GM19023 (cell line): ENCODE results near the gene KLF5.
"Not testable (repeated sequence)": the region's sequence is repeated elsewhere in the genome, so short reads cannot be mapped to it uniquely, and the experiment has no call there.

Experiments
- ATAC-seq: cut with Tn5 transposase; IDR thresholded peaks from one replicate; pipeline ENCODE4 v1.9.1; 2021; ENCODE audit warnings: mild to moderate bottlenecking, moderate library complexity; ENCODE audit not compliant: unreplicated experiment

KLF5 gene

DNA sequence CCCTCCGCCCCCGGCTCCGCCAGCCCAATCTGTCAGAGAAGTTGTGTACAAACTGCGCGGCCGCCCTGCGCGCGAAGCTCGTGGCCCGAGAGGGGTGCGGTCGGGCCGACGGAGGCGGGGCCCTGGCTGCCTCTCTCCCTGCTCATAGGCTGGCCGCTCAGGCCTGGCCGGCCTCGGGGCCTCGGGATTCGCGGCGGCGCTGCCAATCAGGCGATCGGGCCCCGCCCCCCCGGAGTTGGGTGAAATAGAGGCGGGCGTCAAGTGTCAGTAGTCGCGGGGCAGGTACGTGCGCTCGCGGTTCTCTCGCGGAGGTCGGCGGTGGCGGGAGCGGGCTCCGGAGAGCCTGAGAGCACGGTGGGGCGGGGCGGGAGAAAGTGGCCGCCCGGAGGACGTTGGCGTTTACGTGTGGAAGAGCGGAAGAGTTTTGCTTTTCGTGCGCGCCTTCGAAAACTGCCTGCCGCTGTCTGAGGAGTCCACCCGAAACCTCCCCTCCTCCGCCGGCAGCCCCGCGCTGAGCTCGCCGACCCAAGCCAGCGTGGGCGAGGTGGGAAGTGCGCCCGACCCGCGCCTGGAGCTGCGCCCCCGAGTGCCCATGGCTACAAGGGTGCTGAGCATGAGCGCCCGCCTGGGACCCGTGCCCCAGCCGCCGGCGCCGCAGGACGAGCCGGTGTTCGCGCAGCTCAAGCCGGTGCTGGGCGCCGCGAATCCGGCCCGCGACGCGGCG is at the start of gene KLF5:
KLF5 (plus strand) TSS at position 270 of the 724 bp plus-strand sequence; CDS start at position 593, 323 bp downstream.
- peak; percentile 98 for ATAC-seq

DNA sequence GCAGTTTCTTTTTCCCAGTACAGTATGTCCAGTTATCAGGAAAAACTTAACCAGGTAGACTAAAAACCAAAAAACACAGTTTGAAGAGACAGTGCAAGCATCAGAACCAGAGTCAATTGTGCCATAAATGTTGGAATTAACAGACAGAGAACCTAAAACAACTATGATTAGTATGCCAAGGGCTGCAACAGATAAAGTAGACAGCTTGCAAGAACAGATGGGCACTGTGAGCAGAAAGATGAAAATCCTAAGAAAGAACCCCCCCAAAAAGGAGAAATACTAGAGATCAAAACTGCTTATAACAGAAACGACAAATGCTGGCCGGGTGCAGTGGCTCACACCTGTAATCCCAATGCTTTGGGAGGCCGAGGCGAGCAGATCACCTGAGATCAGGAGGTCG is 47.1 kb upstream of the KLF5 start:
- no peak for ATAC-seq

- ATAC-seq = no peak
These were observed 43.0 kb upstream of the KLF5 start for GRCh38 chr13:73015805-73016204.

- ATAC-seq = no peak
These were observed 40.5 kb upstream of the KLF5 start for GRCh38 chr13:73018336-73018735.

DNA sequence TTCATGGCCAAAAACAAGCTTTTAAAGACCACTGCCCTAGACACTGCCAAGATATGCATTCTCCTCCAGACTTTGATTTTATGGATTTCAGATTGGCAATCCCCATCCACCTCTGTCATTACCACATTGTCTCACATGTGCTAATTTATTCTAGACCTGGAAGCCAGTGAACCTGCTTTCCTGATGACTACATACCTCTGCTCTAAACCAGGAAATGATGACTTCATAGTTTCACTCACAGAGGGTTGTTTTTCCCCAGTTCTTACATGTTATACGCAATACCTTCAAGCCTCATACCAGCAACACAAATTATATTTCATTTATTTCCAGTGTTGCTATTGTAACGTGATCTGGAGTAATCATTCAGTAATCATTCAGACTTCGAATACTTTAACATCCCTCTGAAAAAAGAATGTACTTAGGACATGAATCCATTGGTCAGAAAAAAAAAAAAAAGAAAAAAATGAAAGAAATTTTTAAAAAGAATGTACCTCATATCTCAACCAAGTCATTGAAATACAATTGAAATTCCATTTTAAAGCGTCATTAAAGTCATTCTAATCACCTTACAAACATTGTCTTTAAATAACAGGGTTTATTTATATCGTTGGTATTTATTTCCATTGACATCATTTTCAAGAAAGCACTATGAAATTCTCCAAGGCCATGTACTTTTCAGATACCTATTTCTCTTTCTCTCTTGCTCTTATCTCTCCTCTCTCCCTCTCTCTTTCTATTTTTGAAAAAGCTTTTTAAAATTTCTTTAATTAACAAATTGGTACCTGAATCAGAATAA is 33.4 kb upstream of the KLF5 start:
- no peak for ATAC-seq

- ATAC-seq = no peak
These were observed 23.9 kb upstream of the KLF5 start for GRCh38 chr13:73034901-73035300.

- no peak for ATAC-seq
These were observed 23.1 kb upstream of the KLF5 start for GRCh38 chr13:73035660-73036059.

DNA sequence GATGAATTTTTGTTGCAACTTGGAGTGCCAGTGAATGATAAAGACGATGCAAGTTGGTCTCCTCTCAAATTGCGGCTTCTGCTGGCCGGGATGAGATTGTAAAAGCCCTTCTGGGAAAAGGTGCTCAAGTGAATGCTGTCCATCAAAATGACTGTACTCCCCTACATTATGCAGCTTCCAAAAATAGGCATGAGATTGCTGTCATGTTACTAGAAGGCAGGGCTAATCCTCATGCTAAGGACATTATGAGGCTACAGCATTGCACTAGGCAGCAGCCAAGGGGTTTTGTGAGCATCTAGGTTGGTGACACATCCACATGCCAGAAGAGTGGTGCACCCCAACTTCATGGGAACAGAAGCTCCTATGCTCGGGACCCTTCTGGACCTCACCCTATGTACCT is 22.2 kb upstream of the KLF5 start:
- ATAC-seq = no peak

- ATAC-seq = no peak
These were observed 20.7 kb upstream of the KLF5 start for GRCh38 chr13:73038064-73038463.

GRCh38 chr13:73039201-73040108 is 19.4 kb upstream of the KLF5 start:
- ATAC-seq = no peak

DNA sequence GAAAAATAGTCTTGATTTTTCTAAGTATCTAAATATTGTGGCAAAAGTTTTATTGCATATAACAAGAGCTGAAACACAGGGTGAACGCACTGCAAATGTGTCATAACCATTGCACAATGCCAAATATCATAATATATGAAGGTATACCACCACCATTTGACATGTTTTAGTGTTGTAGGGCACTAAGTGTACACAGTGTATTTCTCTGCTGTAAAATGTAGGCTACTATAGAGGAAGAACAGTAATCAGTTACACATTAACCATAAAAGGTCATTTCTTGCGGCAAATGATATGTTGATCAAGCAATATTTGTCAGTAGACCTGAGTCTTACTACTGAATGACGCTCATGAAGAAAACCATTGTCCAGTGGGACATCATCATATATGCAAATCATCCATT is 18.3 kb upstream of the KLF5 start:
- ATAC-seq = no peak

- ATAC-seq = no peak
These were observed 17.7 kb upstream of the KLF5 start for GRCh38 chr13:73040968-73041596.

GRCh38 chr13:73045031-73045430 is 13.8 kb upstream of the KLF5 start:
- no peak for ATAC-seq

GRCh38 chr13:73048615-73049014 is 10.2 kb upstream of the KLF5 start:
- not testable (repeated sequence) for ATAC-seq

DNA sequence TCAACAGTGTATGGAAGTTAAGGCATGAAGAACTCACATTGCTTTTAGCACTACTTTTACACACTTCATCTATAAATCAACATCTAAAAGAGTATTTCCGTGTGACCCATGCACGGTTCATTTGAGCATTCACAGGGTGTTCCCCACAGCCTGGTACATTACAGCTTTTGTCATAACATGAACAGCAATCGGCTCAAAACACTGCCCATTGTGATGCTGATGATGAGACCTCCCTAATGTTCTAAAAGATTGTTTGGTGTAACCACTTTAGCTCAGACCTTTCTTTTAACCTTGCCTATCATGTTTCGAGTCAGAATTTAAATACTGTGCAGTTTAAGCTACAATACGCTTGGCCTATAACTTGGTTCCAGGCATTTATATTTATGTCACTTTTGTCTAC is 4.1 kb upstream of the KLF5 start:
- ATAC-seq = no peak

GRCh38 chr13:73055813-73056564 is 2.8 kb upstream of the KLF5 start:
- ATAC-seq = no peak

DNA sequence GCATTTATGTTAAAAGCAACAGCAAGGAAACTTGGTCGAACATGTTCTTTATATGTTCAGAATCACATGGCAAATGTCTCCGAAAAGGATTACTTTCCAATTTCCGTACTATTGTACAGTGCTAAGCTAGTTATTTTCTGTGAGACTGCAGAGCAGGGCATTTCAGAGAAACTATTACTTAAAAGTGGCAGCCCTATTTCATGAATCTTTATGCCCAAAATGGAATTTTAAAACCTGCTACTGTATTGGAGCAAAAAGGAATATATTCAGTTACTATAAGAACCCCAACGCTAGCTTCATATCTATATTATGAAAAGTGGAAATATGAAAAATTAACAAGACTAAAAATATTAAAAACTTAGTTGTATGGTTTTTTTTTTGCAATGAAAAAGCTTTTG is 2.2 kb upstream of the KLF5 start:
- no peak for ATAC-seq

- ATAC-seq = no peak
These were observed 1.3 kb upstream of the KLF5 start for GRCh38 chr13:73057284-73058063.

- no peak for ATAC-seq
These were observed 816 bp upstream of the KLF5 start for GRCh38 chr13:73058064-73058313.

DNA sequence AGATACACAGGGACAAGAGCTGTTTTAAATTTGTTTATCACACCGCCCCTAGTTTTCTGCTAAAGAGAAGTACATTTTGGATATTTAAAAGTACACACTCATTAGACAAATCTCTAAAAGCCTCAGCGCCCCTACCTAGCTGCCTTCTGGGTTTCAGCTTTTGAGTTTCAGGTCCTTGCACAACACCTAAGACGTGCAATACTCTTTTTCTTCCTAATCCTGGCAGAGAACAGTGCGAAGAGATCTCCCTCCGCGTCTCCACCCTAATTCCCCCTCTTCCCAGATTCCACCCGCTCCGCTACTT is 421 bp upstream of the KLF5 start:
- peak; percentile 21 for ATAC-seq
